Stomach (tissue), 9 donors: Measurements from ENCODE around the gene CTNND2. TPM values are rescaled to one million over a fixed set of nuclear protein-coding genes. Genes with fewer than 3 reads are reported as not detected.

Source experiments
- DNase-seq, 2 donors: peaks; one replicate each; pipeline versions ENCODE4 v3.0.0 to v3.0.0-alpha.2; 2013 to 2019
- H3K27ac ChIP-seq, 5 donors: fragments of 200-600 bp in 4 of 5; sonication (generic) in 4 of 5; one replicate each; pipeline ENCODE4 v1.5.1; 2013 to 2019; ENCODE audit warnings: mild to moderate bottlenecking in 1 of 5, moderate library complexity in 1 of 5
- H3K27me3 ChIP-seq, 3 donors: fragments of 200-600 bp; sonication (generic); one replicate each; pipeline ENCODE4 v1.5.1; 2017 to 2019; ENCODE audit warnings: mixed run types in 1 of 3
- H3K36me3 ChIP-seq, 4 donors: fragments of 200-600 bp; sonication (generic); 1 replicate in 3 of 4; 2 replicates in 1 of 4; pipeline ENCODE4 v1.5.1; 2016 to 2019
- H3K4me1 ChIP-seq, 4 donors: fragments of 200-600 bp; sonication (generic); one replicate each; pipeline ENCODE4 v1.5.1; 2016 to 2019
- H3K4me3 ChIP-seq, 4 donors: fragments of 200-600 bp; sonication (generic) in 3 of 4; one replicate each; pipeline ENCODE4 v1.5.1; 2016 to 2019; ENCODE audit warnings: mild to moderate bottlenecking in 1 of 4
- H3K9me3 ChIP-seq, 4 donors: fragments of 200-600 bp; sonication (generic); one replicate each; pipeline ENCODE4 v1.5.1; 2016 to 2019
- EP300 ChIP-seq: sonication (generic); formaldehyde crosslinking; IDR thresholded peaks from one replicate; pipeline ENCODE4 v1.6.1; 2017; ENCODE audit warnings: antibody characterized with exemption
- POLR2A ChIP-seq, 4 donors: fragments of 450-650 bp; IDR thresholded peaks; one replicate each; pipeline ENCODE4 v1.6.1; 2016; ENCODE audit warnings: antibody characterized with exemption in 4 of 4, control low read depth in 2 of 4, mild to moderate bottlenecking in 1 of 4, moderate library complexity in 1 of 4
- POLR2AphosphoS5 ChIP-seq, 3 donors: sonication (generic); formaldehyde crosslinking; IDR thresholded peaks; one replicate each; pipeline ENCODE4 v1.6.1; 2016; ENCODE audit warnings: antibody characterized with exemption in 3 of 3
- WGBS, 5 donors: extraction: QIAGEN DNeasy Blood & Tissue Kit in 3 of 5; methylation state at CpG; one replicate each; pipeline versions ENCODE4 v1.1.5 to v1.1.7; 2013 to 2018; 5-methylcytosine and 5-hydroxymethylcytosine counted together
- intact Hi-C: fragments of 100-400 bp; cut with DNase I; formaldehyde crosslinking; loops from one replicate; pipeline ENCODE4 v1.15.1; 2023; ENCODE audit warnings: low total_unique reads
- polyA plus RNA-seq, 3 donors: library from polyadenylated mRNA; stranded (reverse); fragments of 200-250 nt; gene quantifications; one replicate each; pipeline ENCODE4 v1.2.3, GENCODE V29; 2013
- total RNA-seq, 5 donors: library from RNA; depleted of rRNA; stranded (reverse); fragments of >200 nt; gene quantifications; one replicate each; pipeline versions ENCODE4 v1.1.0 to v1.2.3, GENCODE V29; 2014 to 2016
- TF ChIP-seq, protein P1 (sequence below), 7 experiments: fragments of 450-650 bp in 4 of 7; fragments of 200-600 bp in 3 of 7; sonication (generic) in 3 of 7; IDR thresholded peaks; one replicate each; pipeline ENCODE4 v1.5.1; 2016 to 2019; ENCODE audit warnings: antibody characterized with exemption in 7 of 7, control low read depth in 2 of 7, mild to moderate bottlenecking in 1 of 7
- donor health status: healthy with polysubstance abuse.
- donor health status: Bipolar disorder and iron deficiency.
- donor health status: healthy.

CTNND2 gene
- total and polyA plus RNA-seq, 8 donors: 0.29 to 3.4 (median 2.0) TPM; not detected in 2

DNA sequence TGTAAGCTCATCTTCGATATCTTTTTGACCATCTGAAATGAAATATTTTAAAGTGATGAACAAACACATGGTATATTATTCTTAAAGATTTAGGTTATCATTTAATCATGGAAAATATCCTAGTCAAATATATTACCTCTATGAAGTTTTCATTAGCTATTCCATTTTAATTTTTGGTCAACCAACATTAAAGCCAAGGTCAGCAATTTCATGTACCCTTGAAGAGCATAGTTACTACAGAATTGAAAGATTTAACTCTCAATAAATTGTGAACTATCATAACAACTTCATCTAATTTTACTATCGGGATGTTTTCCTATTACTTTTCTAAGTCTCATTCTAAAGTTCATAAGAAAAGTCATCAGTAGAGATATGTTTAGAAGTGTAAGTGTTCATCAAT, 492.6 kb downstream of the CTNND2 start:
- Histone ChIP-seq H3K4me3 (no peak overlapping the region), H3K27me3 (no peaks in the 10 kb centered on the region), H3K9me3 (peaks cover 0 to 7% (median 2%) of the 10 kb centered on the region in 4 donors), H3K36me3 (no peaks in the 10 kb centered on the region), H3K27ac (no peak overlapping the region), H3K4me1 (no peaks in the 10 kb centered on the region)
- intact Hi-C loops: no loop called here
- WGBS, 5 donors: 85 to 96% (median 95%) methylated on average over 2 of the region's 2 CpGs
- no peak for DNase-seq
- TF ChIP-seq POLR2A (IDR thresholded peaks at IDR 0.05) (no peak), POLR2AphosphoS5 (IDR thresholded peaks at IDR 0.05) (no peak), EP300 (no peak)
- TF ChIP-seq, protein P1, sequence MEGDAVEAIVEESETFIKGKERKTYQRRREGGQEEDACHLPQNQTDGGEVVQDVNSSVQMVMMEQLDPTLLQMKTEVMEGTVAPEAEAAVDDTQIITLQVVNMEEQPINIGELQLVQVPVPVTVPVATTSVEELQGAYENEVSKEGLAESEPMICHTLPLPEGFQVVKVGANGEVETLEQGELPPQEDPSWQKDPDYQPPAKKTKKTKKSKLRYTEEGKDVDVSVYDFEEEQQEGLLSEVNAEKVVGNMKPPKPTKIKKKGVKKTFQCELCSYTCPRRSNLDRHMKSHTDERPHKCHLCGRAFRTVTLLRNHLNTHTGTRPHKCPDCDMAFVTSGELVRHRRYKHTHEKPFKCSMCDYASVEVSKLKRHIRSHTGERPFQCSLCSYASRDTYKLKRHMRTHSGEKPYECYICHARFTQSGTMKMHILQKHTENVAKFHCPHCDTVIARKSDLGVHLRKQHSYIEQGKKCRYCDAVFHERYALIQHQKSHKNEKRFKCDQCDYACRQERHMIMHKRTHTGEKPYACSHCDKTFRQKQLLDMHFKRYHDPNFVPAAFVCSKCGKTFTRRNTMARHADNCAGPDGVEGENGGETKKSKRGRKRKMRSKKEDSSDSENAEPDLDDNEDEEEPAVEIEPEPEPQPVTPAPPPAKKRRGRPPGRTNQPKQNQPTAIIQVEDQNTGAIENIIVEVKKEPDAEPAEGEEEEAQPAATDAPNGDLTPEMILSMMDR (IDR thresholded peaks at IDR 0.05): no peak

DNA sequence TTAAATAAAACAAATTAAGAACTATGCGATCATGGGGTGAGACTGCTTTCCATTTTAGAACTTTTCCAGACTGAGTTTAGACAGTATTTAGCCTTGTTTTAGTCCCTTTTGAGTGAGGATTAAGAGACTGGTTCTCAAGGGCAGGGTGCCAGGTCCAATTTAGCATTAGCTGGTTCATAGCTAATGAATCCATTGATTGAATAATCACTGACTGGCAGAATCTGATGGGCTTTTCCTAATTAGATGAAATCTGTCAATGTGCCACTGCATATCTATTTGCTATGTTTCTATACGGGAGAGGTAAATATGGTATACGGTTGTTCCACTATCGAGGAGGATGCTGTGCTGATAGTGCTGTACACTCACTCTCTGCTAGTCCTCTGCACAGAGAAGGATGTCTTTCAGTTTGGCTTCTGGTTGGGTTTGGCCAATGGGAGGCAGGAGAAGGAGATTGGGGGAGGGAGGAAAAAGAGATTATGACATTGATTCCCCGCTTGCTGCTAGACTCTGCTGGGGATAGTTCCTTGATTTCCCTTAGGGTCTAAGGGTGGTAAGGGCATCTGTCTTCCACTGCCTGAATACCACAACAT, 496.6 kb downstream of the CTNND2 start:
- Histone ChIP-seq H3K4me3 (no peak overlapping the region), H3K9me3 (no peaks in the 10 kb centered on the region), H3K27ac (no peak overlapping the region), H3K4me1 (no peaks in the 10 kb centered on the region), H3K27me3 (no peaks in the 10 kb centered on the region), H3K36me3 (no peaks in the 10 kb centered on the region)
- intact Hi-C loops: no loop called here
- DNase-seq: no peak
- TF ChIP-seq POLR2AphosphoS5 (IDR thresholded peaks at IDR 0.05): no peak
- TF ChIP-seq, protein P1 (IDR thresholded peaks at IDR 0.05): no peak
- TF ChIP-seq POLR2A (IDR thresholded peaks at IDR 0.05): no peak
- no peak for TF ChIP-seq EP300
- WGBS, 5 donors: 62 to 79% (median 66%) methylated on average over 5 of the region's 5 CpGs

DNA sequence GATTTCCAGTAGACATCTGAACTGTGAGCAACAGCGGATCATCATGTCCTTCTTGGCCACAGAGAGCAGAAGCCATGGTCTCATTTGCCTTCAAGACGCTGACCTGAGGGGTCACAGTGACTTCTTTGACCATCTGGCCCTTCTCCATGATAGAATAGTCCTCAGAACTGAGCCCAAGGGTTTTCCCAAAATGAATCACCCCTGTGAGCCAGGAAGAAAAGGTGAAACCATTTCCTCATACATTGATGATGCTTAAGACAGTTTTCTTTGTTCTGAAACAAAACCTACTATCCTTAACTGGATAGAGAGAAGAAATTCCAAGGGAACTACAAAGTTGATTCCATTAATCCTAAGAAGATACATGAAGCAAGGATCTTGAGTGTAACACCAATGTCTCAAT, 503.9 kb downstream of the CTNND2 start:
- H3K4me3 ChIP-seq: no peak overlapping the region
- intact Hi-C loops: no loop called here
- H3K27me3 ChIP-seq: no peaks in the 10 kb centered on the region
- no peaks in the 10 kb centered on the region for H3K4me1 ChIP-seq
- H3K27ac ChIP-seq: no peak overlapping the region
- 79 to 100% (median 89%) methylated on average over 2 of the region's 2 CpGs for WGBS, 5 donors
- no peaks in the 10 kb centered on the region for H3K36me3 ChIP-seq
- no peaks in the 10 kb centered on the region for H3K9me3 ChIP-seq
- no peak for TF ChIP-seq POLR2A (IDR thresholded peaks at IDR 0.05)
- TF ChIP-seq, protein P1 (IDR thresholded peaks at IDR 0.05): no peak
- DNase-seq: no peak

DNA sequence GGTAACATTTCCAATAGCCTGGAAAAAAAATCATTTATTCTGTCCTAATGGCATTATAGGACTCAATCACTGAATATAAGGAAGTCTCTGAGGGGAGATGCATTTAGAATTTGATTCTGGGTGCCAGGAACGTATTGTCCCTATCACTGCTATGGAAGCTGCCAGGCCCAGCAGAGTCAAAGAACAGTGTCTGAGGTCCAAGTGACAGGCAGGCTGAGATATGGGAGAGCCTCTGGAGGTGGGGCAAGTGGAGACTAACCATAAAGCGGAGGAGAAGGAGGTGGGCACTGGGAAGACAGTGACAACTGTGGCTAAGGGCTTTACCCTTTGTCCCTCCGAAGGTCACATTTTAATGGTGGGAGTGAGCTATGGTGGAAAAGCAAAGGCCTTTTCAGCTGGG, 505.5 kb downstream of the CTNND2 start:
- intact Hi-C loops: no loop called here
- 81 to 90% (median 88%) methylated on average over 3 of the region's 3 CpGs for whole genome bisulfite sequencing, 5 donors
- DNase-seq: no peak

More for the DNA sequence above, 505.5 kb downstream of the CTNND2 start:
- no peaks in the 10 kb centered on the region for H3K4me1 ChIP-seq
- no peaks in the 10 kb centered on the region for H3K36me3 ChIP-seq
- no peak overlapping the region for H3K27ac ChIP-seq
- TF ChIP-seq POLR2AphosphoS5 (IDR thresholded peaks at IDR 0.05) (no peak), EP300 (no peak), POLR2A (IDR thresholded peaks at IDR 0.05) (no peak)
- TF ChIP-seq, protein P1 (IDR thresholded peaks at IDR 0.05): no peak
- H3K4me3 ChIP-seq: no peak overlapping the region
- no peaks in the 10 kb centered on the region for H3K9me3 ChIP-seq
- H3K27me3 ChIP-seq: no peaks in the 10 kb centered on the region
